Measurements from ENCODE around the gene RAMP3. TPM values are rescaled to one million over a fixed set of nuclear protein-coding genes. Genes with fewer than 3 reads are reported as not detected.
"Not testable (repeated sequence)": the region's sequence is repeated elsewhere in the genome, so short reads cannot be mapped to it uniquely, and the experiment has no call there.

RAMP3 gene
- 100 to 1,000 TPM in 3 of 4 donors, 10 to 100 TPM in 1; 31.6 to 117 (median 112) TPM for total RNA-seq

GRCh38 chr7:45157653-45158401 is at the start of gene RAMP3:
TSS of gene RAMP3 (plus strand) at chr7:45157791. CDS start at chr7:45157829, 38 bp downstream.
- TF ChIP-seq, protein P1, sequence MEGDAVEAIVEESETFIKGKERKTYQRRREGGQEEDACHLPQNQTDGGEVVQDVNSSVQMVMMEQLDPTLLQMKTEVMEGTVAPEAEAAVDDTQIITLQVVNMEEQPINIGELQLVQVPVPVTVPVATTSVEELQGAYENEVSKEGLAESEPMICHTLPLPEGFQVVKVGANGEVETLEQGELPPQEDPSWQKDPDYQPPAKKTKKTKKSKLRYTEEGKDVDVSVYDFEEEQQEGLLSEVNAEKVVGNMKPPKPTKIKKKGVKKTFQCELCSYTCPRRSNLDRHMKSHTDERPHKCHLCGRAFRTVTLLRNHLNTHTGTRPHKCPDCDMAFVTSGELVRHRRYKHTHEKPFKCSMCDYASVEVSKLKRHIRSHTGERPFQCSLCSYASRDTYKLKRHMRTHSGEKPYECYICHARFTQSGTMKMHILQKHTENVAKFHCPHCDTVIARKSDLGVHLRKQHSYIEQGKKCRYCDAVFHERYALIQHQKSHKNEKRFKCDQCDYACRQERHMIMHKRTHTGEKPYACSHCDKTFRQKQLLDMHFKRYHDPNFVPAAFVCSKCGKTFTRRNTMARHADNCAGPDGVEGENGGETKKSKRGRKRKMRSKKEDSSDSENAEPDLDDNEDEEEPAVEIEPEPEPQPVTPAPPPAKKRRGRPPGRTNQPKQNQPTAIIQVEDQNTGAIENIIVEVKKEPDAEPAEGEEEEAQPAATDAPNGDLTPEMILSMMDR (IDR thresholded peaks at IDR 0.05), result no peak
- Histone ChIP-seq H3K27me3 (peaks cover 0 to 25% of the 10 kb centered on the region in 2 donors), H3K9me3 (no peaks in the 10 kb centered on the region), H3K4me3 (peak within 1 kb of the TSS; percentile 1 to 47 (median 17)), H3K36me3 (no peaks in the 10 kb centered on the region), H3K4me1 (peaks cover 0 to 16% (median 2%) of the 10 kb centered on the region in 4 donors), H3K27ac (peak within 1 kb of the TSS in 1 of 4 donors; percentile 64)
- no peak for DNase-seq (ENCODE audit: low spot score in 2 of 2)
- 42 to 58% methylated on average over 9 to 20 of the region's 56 CpGs for WGBS, 2 donors

DNA sequence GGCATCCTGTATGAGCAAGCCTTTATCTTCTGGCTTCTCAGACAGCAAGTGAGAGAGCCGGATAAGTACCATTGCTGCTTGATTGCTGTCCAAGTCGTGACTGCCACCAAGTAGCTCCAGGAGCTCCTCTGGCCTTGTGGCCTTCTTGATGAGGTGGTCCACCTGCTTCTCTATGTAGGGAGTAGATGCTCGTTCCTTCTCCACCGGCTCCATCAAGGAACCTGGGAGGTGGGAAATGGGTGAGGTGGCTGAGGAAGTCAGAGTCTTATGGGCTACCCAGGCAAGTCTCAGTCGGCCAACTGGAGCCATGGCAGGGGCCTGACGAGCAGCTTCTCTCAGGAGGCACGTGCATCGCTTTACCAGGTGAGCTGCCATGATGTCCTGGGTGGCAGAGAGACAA is 48.7 kb upstream of the RAMP3 start:
- TF ChIP-seq, protein P1 (IDR thresholded peaks at IDR 0.05), result no peak
- TF ChIP-seq POLR2A (IDR thresholded peaks at IDR 0.05), result no peak
- no peak for TF ChIP-seq EP300 (IDR thresholded peaks at IDR 0.05)
- no peak for DNase-seq (ENCODE audit: low spot score in 2 of 2)
- peaks cover 5 to 56% (median 38%) of the 10 kb centered on the region in 3 donors for H3K36me3 ChIP-seq
- H3K9me3 ChIP-seq, result no peaks in the 10 kb centered on the region
- 70 to 91% methylated on average over 4 to 8 of the region's 8 CpGs for WGBS, 2 donors
- peaks cover 0 to 52% (median 16%) of the 10 kb centered on the region in 4 donors for H3K4me1 ChIP-seq
- H3K4me3 ChIP-seq, result no peak overlapping the region
- H3K27me3 ChIP-seq, result no peaks in the 10 kb centered on the region
- H3K27ac ChIP-seq, result no peak overlapping the region

- WGBS, 2 donors, result 0 to 1% methylated on average over 61 to 62 of the region's 64 CpGs
- peak; percentile 86 to 92 for DNase-seq (ENCODE audit: low spot score in 2 of 2)
- H3K36me3 ChIP-seq, result peaks cover 0 to 29% (median 22%) of the 10 kb centered on the region in 3 donors
- H3K27me3 ChIP-seq, result no peaks in the 10 kb centered on the region
- peaks cover 0 to 52% (median 16%) of the 10 kb centered on the region in 4 donors for H3K4me1 ChIP-seq
- TF ChIP-seq, protein P1 (IDR thresholded peaks at IDR 0.05), result peak in 4 of 5 experiments; percentile 15 to 45 (median 34)
- TF ChIP-seq POLR2A (IDR thresholded peaks at IDR 0.05) (peak; percentile 83 to 96), EP300 (IDR thresholded peaks at IDR 0.05) (peak; percentile 91 to 100)
- no peaks in the 10 kb centered on the region for H3K9me3 ChIP-seq
- H3K27ac ChIP-seq, result peak within 1 kb of the TSS; percentile 91 to 96 (median 95)
- H3K4me3 ChIP-seq, result peak within 1 kb of the TSS; percentile 69 to 92 (median 82)
These were observed 46.0 kb upstream of the RAMP3 start, which contains the start of gene TBRG4 for GRCh38 chr7:45111298-45112223. TSS of gene TBRG4 (minus strand) at chr7:45111697. CDS start at chr7:45109237, 2,460 bp downstream.

- DNase-seq (ENCODE audit: low spot score in 2 of 2), result no peak
- Histone ChIP-seq H3K36me3 (peaks cover 0 to 19% (median 12%) of the 10 kb centered on the region in 3 donors), H3K4me3 (peak overlapping the region in 2 of 4 donors; percentile 82 to 92), H3K4me1 (peaks cover 0 to 42% (median 16%) of the 10 kb centered on the region in 4 donors), H3K27me3 (no peaks in the 10 kb centered on the region), H3K27ac (peak overlapping the region in 3 of 4 donors; percentile 91 to 96 (median 95)), H3K9me3 (no peaks in the 10 kb centered on the region)
- TF ChIP-seq POLR2A (IDR thresholded peaks at IDR 0.05), result no peak
- 50 to 56% methylated on average over 1 of the region's 1 CpG for WGBS, 2 donors
These were observed 44.9 kb upstream of the RAMP3 start for GRCh38 chr7:45112648-45113047.

DNA sequence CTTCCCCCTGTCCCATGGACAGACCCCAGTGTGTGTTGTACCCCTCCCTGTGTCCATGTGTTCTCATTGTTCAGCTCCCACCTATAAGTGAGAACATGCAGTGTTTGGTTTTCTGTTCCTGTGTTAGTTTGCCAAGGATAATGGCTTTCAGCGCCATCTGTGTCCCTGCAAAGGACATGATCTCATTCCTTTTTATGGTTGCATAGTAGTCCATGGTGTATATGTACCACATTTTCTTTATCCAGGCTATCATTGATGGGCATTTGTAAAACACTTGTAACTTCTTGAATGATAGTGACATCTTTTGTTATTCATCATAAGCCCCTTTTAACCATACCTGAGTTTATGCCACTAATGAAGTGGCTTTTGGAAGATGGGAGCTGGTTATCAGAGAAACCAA is 43.3 kb upstream of the RAMP3 start:
- not testable (repeated sequence) for H3K4me3 ChIP-seq; H3K27me3 ChIP-seq; H3K36me3 ChIP-seq; DNase-seq (ENCODE audit: low spot score in 2 of 2); H3K9me3 ChIP-seq; H3K27ac ChIP-seq
- WGBS, 2 donors, result 62 to 86% methylated on average over 1 of the region's 1 CpG
- H3K4me1 ChIP-seq, result peaks cover 0 to 26% (median 10%) of the 10 kb centered on the region in 4 donors

Data from tibial nerve (tissue), 4 donors.